HepG2 (cell line): Measurements from ENCODE around the gene CDKN1A. TPM values are rescaled to one million over a fixed set of nuclear protein-coding genes. Genes with fewer than 3 reads are reported as not detected.

ENCODE experiments used
- AFF4 ChIP-seq: sonication (generic); formaldehyde crosslinking; IDR thresholded peaks from 2 replicates; pipeline ENCODE4 v1.4.0; 2020; ENCODE audit warnings: missing genetic modification reagents
- GABPA ChIP-seq, 2 experiments: IDR thresholded peaks; 2 replicates each; pipeline ENCODE4 v1.6.1; 2011 to 2016; ENCODE audit warnings: low read depth in 2 of 2, low read length in 1 of 2, missing biosample characterization in 1 of 2, missing genetic modification characterization in 1 of 2
- JUN ChIP-seq: sonication (generic); formaldehyde crosslinking; IDR thresholded peaks from 2 replicates; pipeline ENCODE4 v1.4.0; 2020; ENCODE audit warnings: mild to moderate bottlenecking, missing genetic modification reagents
- POLR2A ChIP-seq, 2 experiments: IDR thresholded peaks; 2 replicates each; pipeline ENCODE4 v1.6.1; 2011; ENCODE audit warnings: low read depth in 2 of 2, low read length in 2 of 2, mild to moderate bottlenecking in 1 of 2, moderate library complexity in 1 of 2; ENCODE audit not compliant: insufficient read depth in 1 of 2
- PRDM15 ChIP-seq: sonication (generic); formaldehyde crosslinking; IDR thresholded peaks from 2 replicates; pipeline ENCODE4 v1.4.0; 2020; ENCODE audit warnings: missing genetic modification reagents
- ZNF20 ChIP-seq: sonication (generic); formaldehyde crosslinking; IDR thresholded peaks from 2 replicates; pipeline ENCODE4 v1.4.0; 2020; ENCODE audit warnings: mild to moderate bottlenecking, moderate library complexity, missing genetic modification reagents
- ZUFSP ChIP-seq: sonication (generic); formaldehyde crosslinking; IDR thresholded peaks from 2 replicates; pipeline ENCODE4 v1.9.0; 2021; ENCODE audit warnings: missing genetic modification reagents, mild to moderate bottlenecking, borderline replicate concordance
- polyA plus RNA-seq, 8 experiments: library from polyadenylated mRNA; depleted of rRNA in 3 of 8; stranded (reverse) in 7 of 8; unstranded in 1 of 8; fragments of >200 nt; fragmentation: Illumina TruSeq in 4 of 8; extraction: Trizol in 4 of 8; gene quantifications; 2 replicates each; pipeline versions ENCODE4 v1.2.1 to v1.2.3, GENCODE V29; 2011 to 2016; ENCODE audit warnings: low read depth in 4 of 8, missing spikeins in 1 of 8, mixed read lengths in 1 of 8; ENCODE audit not compliant: insufficient read depth in 1 of 8
- total RNA-seq, 5 experiments: library from RNA; depleted of rRNA; stranded (reverse); fragments of >200 nt; fragmentation: Illumina TruSeq; extraction: Trizol; gene quantifications; 2 replicates each; pipeline ENCODE4 v1.2.3, GENCODE V29; 2016; ENCODE audit warnings: low read depth in 1 of 5
- TF ChIP-seq, protein P1 (sequence below): sonication (generic); formaldehyde crosslinking; IDR thresholded peaks from 2 replicates; pipeline ENCODE4 v1.4.0; 2020; ENCODE audit warnings: missing genetic modification reagents
- TF ChIP-seq, protein P2 (sequence below): sonication (generic); formaldehyde crosslinking; IDR thresholded peaks from 2 replicates; pipeline ENCODE4 v1.4.0; 2020; ENCODE audit warnings: missing genetic modification reagents, borderline replicate concordance
- TF ChIP-seq, protein P3 (sequence below): sonication (generic); formaldehyde crosslinking; conservative IDR thresholded peaks from 2 replicates; pipeline ENCODE4 v1.8.0; 2022; ENCODE audit warnings: missing genetic modification reagents

CDKN1A gene
- total and polyA plus RNA-seq, 2 of the 13 experiments (the other 11 are each of a cell fraction or from before 2014, with no cell fraction given): 60.7 to 92.1 TPM

DNA sequence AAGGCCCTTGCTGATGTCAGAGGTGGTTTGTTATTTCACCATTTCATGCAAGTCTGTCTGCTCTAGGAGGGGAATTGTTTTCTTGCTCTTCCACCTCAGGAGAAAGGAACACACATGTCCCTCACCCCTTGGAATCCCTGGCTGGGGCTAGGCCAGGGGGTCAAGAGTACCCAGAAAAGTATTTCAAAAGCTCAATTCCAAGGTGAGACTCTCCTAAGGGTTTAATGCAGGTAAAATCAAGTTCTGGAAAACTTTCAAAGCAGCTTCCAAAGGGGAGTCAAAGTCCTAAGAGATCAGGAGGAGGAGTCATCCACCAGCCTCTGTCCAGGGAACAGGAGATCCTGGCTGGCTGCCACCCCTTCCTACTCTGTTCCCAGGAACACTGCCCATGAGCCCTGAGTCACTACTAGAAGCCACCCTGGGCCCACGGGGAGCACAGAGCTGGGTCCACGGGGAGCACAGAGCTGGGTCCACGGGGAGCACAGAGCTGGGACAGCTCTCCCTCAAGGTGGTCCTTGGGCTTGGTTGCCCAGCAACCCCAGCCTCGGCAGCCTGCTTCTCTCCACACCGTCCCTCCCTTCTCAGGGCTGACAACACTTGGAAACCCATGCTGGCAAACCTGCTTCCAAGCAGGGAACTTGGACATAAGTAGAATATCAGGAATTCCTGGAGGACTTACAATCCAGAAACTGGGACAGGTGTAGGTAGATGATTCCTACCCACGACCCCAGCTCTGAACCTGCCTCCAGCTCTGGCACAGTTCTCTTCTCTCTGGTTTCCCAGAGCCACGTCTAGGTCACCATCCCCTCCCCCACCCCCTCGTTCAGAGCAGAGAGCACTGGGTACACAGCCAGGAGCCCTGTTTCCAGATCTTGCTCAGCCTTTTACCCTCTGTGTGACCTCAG, 35.3 kb upstream of the CDKN1A start (continued):
- TF ChIP-seq ZUFSP (CRISPR knock-in tag) (no peak), PRDM15 (CRISPR knock-in tag) (0 out of 2 replicates have a peak, but pooled peaks have one; percentile 63), POLR2A (IDR thresholded peaks at IDR 0.05; ENCODE audit: insufficient read depth in 1 of 2, low read depth in 2 of 2, low read length in 2 of 2) (0 out of 4 replicates have a peak, but pooled peaks of 1 of the 2 experiments have one; percentile 25), JUN (CRISPR knock-in tag) (no peak), GABPA (IDR thresholded peaks at IDR 0.05; ENCODE audit: low read depth, low read length) (no peak), GABPA (CRISPR knock-in tag; IDR thresholded peaks at IDR 0.05; ENCODE audit: low read depth) (no peak), ZNF20 (no peak), AFF4 (CRISPR knock-in tag) (no peak)
- TF ChIP-seq, protein P1, sequence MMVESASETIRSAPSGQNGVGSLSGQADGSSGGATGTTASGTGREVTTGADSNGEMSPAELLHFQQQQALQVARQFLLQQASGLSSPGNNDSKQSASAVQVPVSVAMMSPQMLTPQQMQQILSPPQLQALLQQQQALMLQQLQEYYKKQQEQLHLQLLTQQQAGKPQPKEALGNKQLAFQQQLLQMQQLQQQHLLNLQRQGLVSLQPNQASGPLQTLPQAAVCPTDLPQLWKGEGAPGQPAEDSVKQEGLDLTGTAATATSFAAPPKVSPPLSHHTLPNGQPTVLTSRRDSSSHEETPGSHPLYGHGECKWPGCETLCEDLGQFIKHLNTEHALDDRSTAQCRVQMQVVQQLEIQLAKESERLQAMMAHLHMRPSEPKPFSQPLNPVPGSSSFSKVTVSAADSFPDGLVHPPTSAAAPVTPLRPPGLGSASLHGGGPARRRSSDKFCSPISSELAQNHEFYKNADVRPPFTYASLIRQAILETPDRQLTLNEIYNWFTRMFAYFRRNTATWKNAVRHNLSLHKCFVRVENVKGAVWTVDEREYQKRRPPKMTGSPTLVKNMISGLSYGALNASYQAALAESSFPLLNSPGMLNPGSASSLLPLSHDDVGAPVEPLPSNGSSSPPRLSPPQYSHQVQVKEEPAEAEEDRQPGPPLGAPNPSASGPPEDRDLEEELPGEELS (CRISPR knock-in tag): no peak
- TF ChIP-seq, protein P2, sequence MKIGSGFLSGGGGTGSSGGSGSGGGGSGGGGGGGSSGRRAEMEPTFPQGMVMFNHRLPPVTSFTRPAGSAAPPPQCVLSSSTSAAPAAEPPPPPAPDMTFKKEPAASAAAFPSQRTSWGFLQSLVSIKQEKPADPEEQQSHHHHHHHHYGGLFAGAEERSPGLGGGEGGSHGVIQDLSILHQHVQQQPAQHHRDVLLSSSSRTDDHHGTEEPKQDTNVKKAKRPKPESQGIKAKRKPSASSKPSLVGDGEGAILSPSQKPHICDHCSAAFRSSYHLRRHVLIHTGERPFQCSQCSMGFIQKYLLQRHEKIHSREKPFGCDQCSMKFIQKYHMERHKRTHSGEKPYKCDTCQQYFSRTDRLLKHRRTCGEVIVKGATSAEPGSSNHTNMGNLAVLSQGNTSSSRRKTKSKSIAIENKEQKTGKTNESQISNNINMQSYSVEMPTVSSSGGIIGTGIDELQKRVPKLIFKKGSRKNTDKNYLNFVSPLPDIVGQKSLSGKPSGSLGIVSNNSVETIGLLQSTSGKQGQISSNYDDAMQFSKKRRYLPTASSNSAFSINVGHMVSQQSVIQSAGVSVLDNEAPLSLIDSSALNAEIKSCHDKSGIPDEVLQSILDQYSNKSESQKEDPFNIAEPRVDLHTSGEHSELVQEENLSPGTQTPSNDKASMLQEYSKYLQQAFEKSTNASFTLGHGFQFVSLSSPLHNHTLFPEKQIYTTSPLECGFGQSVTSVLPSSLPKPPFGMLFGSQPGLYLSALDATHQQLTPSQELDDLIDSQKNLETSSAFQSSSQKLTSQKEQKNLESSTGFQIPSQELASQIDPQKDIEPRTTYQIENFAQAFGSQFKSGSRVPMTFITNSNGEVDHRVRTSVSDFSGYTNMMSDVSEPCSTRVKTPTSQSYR (CRISPR knock-in tag): peak; percentile 52; the same call in 1 of the 2 replicates
- TF ChIP-seq, protein P3, sequence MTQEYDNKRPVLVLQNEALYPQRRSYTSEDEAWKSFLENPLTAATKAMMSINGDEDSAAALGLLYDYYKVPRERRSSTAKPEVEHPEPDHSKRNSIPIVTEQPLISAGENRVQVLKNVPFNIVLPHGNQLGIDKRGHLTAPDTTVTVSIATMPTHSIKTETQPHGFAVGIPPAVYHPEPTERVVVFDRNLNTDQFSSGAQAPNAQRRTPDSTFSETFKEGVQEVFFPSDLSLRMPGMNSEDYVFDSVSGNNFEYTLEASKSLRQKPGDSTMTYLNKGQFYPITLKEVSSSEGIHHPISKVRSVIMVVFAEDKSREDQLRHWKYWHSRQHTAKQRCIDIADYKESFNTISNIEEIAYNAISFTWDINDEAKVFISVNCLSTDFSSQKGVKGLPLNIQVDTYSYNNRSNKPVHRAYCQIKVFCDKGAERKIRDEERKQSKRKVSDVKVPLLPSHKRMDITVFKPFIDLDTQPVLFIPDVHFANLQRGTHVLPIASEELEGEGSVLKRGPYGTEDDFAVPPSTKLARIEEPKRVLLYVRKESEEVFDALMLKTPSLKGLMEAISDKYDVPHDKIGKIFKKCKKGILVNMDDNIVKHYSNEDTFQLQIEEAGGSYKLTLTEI (CRISPR knock-in tag): no peak
